Subcutaneous adipose tissue (tissue), 4 donors: ENCODE results near the gene PCTP. TPM values are rescaled to one million over a fixed set of nuclear protein-coding genes. Genes with fewer than 3 reads are reported as not detected.

Experiments
- CTCF ChIP-seq: fragments of 450-650 bp; IDR thresholded peaks from one replicate; pipeline ENCODE4 v1.5.1; 2016; ENCODE audit warnings: low read depth, mild to moderate bottlenecking, control low read depth, antibody characterized with exemption, moderate library complexity
- total RNA-seq, 4 donors: library from RNA; depleted of rRNA; stranded (reverse); fragments of >200 nt; gene quantifications; one replicate each; pipeline ENCODE4 v1.1.0, GENCODE V29; 2016

The PCTP gene
- total RNA-seq, 4 donors from 2014 or later, result 24.9 to 32.3 (median 26.5) TPM

- TF ChIP-seq CTCF, result no peak
Observed at GRCh38 chr17:55743103-55743679, 7.7 kb upstream of the PCTP start.

DNA sequence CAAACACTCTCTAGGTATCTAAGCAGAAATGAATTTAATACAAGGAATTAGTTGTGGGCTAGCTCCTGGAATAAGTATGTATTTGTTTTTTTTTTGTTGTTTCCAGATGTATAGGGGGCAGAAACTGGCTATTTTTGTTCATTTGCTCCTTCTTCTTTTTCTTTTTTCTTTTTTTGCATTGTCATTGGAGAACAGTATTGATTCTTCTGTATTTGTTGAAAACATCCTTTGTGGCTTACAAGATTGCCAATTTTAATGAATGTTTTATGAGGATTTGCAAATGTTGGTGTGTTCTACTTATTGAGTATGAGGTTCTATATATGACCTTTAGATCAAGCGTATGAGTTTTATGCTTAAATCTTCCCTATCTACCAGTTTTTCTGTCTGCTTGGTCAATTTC, 5.6 kb upstream of the PCTP start:
- no peak for TF ChIP-seq CTCF

DNA sequence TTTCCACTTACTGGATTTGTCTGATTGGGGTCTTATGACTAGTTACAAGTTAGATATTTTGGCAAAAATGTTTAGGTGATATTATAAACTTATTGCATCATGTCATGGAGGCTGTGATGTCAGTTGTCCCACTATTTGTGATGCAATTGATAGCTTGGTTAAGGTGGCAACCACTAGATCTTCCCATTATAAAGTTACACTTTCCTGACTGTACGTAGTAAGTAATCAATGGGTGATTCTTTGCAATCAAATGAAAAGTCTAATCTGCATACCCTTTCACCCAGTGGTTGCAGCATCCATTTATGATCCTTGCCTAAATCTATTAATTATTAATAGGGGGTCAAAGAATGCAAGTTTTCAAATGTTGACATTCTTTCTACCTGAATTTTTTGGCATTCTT, 4.4 kb upstream of the PCTP start:
- TF ChIP-seq CTCF, result no peak

GRCh38 chr17:55747209-55747608, 3.6 kb upstream of the PCTP start:
- no peak for TF ChIP-seq CTCF

DNA sequence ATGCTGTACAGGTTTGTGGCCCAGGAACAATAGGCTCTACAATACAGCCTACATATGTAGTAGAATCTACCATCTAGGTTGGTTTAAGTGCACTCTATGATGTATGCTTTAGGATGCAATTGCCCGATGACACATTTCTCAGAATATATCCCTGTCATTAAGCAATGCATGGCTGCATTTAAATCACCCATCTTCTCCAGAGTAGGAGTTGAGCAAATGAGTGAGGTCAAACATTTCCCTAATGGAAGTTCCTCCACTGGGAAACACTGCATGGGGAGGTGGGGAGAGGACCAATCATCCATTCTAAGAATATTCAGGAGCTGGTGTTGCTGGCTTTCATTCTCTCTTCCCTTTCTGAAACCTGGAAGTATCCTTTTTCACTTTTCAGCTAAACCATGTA, 2.0 kb upstream of the PCTP start:
- TF ChIP-seq CTCF, result no peak

DNA sequence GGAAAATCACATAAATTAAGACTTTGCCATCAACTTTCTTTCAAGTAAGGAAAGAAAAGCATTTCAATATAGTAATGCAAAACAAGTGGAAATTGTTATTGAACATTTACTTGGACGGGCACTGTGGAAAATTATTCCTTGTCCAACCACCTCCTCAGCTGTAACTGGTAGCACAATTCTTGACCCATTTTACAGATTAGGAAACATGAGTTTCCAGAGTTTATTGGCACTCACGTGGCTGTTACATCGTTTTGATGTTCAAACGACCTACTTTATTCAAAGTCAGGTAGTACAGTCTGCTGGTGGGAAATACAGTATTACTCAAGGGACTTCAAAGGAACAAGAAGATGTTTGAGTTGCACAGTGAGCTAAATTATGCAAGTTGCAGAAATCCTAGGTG, 866 bp upstream of the PCTP start:
- TF ChIP-seq CTCF, result no peak

- no peak for TF ChIP-seq CTCF
Observed at GRCh38 chr17:55751720-55752250, 934 bp downstream of the PCTP start.
